Astrocyte (in vitro differentiated cells and primary cell): ENCODE measurements around the gene RAMAC.

Experiments used
- CTCF ChIP-seq: IDR thresholded peaks from 2 replicates; pipeline ENCODE4 v1.5.1; 2011; ENCODE audit warnings: low read depth, mild to moderate bottlenecking, inconsistent platforms, low read length, moderate library complexity; ENCODE audit not compliant: insufficient read depth
- EZH2 ChIP-seq: IDR thresholded peaks from 2 replicates; pipeline ENCODE4 v1.6.1; 2012; ENCODE audit warnings: mild to moderate bottlenecking, low read length, inconsistent platforms; ENCODE audit not compliant: insufficient read depth

- no peak for TF ChIP-seq EZH2
- TF ChIP-seq CTCF, result no peak
These were observed 25.2 kb upstream of the RAMAC start for GRCh38 chr15:82960766-82961165.
